Stimulated activated CD4-positive, alpha-beta T cell treated with anti-CD3 and anti-CD28 coated beads, Interleukin-4, amount 100 ng/mL, for 48 hours (primary cell): Measurements from ENCODE around the gene AFF2.

Experiments
- DNase-seq, 2 donors: peaks; one replicate each; pipeline ENCODE4 v3.0.0-alpha.2; 2020; ENCODE audit warnings: low read depth in 2 of 2

Gene AFF2

DNA sequence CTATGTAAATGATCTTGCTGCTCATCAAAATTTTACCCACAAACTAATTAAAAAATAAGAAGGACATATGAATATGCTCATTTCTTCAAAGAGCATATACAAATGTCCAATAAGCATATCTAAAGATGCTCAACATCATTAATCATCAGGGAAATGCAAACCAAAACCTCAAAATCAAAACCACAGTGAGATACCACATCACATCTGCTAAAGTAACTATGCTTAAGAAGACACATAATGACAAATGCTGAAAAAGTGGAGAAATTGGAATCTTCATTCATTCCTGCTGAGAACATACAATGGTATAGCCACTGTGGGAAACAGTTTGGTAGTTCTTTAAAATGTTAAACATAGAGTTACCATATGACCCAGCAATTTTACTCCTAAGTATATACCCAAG lies 81.9 kb downstream of the AFF2 start:
- DNase-seq, result no peak

GRCh38 chrX:148588649-148589310 lies 88.4 kb downstream of the AFF2 start:
- no peak for DNase-seq

- no peak for DNase-seq
Measured at GRCh38 chrX:148592595-148592994, 92.2 kb downstream of the AFF2 start.

DNA sequence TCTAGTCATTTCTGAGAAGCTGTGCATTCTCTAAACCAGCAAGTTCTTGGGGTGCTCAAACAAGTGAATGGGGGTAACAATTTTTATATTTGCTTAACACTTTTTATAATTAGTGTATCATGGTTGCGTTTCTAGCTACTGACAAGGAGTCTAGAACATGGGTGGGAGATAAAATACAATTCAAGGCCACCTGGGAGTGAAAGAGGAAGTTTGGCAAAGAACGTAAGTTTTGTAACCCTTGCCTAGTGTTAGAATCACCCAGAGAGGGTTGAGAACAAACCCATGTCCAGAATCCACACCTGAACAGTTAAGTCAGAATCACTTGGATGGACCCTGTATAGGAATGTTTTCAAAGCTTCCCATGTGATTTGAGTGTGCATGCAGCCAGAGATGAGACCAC lies 92.7 kb downstream of the AFF2 start:
- DNase-seq, result no peak

DNA sequence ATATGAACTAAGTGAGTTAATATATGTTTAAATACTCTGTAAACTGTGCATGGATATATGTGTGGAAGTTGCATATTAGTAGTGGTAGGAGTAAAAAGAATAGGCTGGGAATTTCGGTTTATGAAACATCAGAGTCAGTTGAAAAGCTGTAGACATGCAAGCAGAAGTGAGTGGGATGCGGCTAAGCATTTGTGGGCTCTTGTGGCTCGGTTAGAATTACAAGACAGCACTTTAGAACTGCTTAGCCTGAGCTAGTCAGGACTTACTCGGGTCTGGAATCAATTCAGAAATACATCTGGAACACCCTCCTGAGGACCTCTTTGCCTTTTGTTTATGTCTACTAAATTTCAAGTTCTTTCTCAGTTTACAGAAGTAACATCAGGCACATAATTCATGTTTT lies 93.6 kb downstream of the AFF2 start:
- DNase-seq, result no peak

DNA sequence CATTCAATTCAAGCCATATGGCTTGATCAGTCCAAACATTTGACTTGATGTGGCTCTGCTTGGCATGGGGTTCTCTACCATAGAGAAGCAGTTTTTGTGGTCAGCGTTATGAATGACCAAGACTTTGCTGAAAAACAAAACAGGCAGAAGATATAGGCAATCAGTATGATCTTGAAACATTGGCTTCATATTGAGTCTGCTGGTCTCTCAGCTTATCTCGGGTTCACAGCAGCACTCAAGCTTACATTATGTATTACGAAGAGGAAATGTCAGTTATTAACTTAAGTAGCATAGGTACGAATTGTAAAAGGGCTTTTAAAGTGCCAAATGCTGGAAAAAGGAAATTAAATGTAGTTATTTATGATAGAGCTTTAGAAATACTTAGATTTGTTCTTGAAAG lies 99.0 kb downstream of the AFF2 start:
- DNase-seq, result no peak

GRCh38 chrX:148600131-148600530 lies 99.7 kb downstream of the AFF2 start:
- no peak for DNase-seq

- no peak for DNase-seq
Measured at GRCh38 chrX:148600581-148600980, 100.2 kb downstream of the AFF2 start.

- no peak for DNase-seq
Measured at GRCh38 chrX:148601034-148601433, 100.6 kb downstream of the AFF2 start.

- no peak for DNase-seq
Measured at GRCh38 chrX:148609515-148610327, 109.3 kb downstream of the AFF2 start.

GRCh38 chrX:148610328-148610698 lies 109.9 kb downstream of the AFF2 start:
- no peak for DNase-seq

DNA sequence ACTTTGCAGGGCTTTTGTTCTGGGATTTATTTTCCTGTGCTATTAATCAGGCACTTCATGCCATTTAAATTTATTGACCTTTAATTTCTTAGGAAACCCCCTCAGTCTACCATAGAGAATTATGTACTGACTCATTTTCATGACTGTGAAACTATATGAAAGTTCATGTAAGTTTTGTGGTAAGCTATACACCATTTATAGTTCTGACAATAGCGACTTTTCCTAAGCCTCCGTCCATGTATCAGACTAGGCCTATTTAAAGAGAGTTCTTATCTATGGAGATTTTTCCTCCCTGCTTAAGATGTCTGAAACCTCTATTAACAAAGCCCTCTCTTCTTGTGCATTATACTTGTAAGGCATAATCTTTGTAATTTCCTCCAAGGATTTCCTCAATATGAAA lies 111.6 kb downstream of the AFF2 start:
- DNase-seq, result no peak

- DNase-seq, result no peak
Measured at GRCh38 chrX:148612431-148612830, 112.0 kb downstream of the AFF2 start.

DNA sequence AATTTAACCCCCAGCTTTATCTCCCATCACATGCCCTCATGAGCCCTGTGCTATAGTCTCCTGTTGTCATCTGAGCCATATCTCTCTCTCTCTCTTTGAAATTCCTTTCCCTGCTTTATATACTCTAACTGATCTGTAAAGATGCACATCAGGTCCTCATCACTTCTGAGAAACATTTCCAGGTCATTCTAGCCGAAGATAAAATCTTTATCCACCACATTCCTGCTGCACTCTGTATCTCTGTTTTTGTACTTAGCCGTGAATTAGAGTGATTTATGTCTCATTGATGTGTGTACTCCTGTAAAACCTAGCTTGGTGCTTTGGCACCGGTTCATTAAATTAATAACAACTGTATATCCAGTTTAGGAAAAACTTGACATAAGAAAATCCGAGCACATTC lies 113.2 kb downstream of the AFF2 start:
- no peak for DNase-seq

DNA sequence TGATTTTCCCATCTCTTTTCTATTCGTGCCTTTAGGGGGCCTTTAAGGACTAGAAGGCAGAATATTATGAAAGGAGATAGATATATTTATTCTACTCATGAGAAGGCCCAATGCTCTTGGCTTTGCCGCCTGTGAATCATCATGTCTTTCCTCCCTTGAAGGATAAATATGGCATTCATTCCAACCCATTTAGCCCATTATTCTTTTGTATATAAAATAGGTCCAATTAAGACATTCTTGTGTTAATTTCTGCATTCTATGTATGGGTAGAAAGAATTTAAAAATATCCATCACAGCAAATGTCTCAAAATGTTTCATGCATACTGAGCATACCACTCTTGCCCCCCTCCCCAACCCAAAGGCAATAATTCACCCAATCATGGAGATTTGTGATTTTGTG lies 115.1 kb downstream of the AFF2 start:
- DNase-seq, result no peak

GRCh38 chrX:148618470-148619445 lies 118.3 kb downstream of the AFF2 start:
- no peak for DNase-seq

- no peak for DNase-seq
Measured at GRCh38 chrX:148620023-148620422, 119.6 kb downstream of the AFF2 start.

DNA sequence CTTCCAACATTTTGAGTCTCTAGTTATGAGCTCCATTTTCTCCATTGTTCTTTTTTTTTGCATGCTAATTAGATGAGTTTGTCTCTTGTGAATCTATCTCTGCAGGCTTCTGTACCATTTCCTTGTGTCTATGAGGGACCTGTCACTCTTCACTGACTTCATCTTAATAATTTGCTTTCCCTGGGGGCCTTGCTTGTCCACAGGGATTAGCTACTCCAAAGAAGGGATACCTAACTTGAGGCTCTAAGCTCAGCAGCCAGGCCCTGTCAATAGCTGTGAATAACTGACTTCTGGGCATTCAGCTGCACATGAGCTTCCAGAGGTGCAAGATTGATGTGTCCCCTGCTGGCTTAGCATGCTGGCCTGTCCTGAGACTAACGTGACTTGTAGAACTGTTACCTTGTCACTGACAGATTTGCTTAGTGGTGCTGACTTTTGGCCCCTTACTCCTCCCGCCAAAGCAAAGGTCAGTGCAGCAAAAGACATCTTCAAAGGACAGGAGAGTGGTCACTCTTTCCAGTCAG lies 124.6 kb downstream of the AFF2 start:
- no peak for DNase-seq

DNA sequence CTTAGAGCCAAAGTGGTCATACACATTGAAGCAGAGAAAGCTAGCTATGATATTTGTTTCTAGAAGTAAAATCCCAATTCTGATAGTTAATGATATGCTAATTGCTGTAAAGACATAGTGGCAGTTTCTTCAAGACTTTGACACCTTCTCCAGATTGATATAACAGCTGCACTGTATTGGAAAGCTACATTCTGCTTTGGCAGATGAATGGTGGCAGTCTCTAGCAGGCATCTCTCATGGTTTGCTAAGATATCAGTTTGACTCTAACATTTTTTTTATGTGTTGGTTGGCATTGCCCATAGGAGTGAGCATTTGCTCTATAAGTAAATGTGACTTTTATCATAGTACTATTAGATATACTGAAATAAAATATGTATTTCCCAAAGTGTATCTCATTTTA lies 128.2 kb downstream of the AFF2 start:
- no peak for DNase-seq

DNA sequence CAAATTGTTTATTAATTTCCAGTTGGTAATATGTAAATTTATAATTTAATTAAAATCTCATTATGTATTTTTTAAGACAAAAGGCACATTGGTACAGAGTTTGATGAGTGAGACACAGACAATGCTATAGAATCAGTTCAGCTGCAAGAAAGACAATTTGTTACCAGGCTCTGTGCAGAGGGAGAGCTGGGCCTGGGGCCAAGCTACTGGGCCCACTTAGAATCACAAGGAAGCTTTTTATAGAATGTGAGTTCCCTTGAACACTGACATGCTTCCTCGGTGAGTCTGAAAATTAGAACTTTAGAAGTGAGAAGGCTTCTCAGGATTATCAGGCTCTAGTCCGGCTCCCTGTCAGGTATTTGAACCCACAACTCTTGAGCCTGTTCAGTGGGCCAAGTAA lies 129.0 kb downstream of the AFF2 start:
- DNase-seq, result no peak

GRCh38 chrX:148632444-148632843 lies 132.0 kb downstream of the AFF2 start:
- no peak for DNase-seq
